T-helper 9 cell (primary cell): Measurements from ENCODE around the gene SGSM1.
"Not testable (repeated sequence)": the region's sequence is repeated elsewhere in the genome, so short reads cannot be mapped to it uniquely, and the experiment has no call there.

Source experiments
- DNase-seq: peaks from one replicate; pipeline ENCODE4 v3.0.0-alpha.2; 2020

The SGSM1 gene

DNA sequence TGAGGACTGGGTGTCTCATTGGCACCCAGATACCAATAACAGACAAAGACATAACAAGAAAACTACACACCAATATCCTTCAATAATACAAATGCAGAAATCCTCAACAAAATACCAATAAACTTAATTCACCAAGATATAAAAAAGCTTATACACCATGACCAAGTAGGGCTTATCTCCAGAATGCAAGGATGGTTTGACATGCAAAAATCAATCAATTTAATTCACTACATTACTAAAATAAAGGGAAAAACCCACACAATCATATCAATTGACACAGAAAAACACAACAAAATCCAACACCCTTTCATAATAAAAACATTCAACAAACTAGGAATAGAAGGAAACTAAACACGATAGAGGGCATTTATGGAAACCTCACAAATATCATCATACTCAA, 99.9 kb downstream of the SGSM1 start:
- DNase-seq, result no peak

DNA sequence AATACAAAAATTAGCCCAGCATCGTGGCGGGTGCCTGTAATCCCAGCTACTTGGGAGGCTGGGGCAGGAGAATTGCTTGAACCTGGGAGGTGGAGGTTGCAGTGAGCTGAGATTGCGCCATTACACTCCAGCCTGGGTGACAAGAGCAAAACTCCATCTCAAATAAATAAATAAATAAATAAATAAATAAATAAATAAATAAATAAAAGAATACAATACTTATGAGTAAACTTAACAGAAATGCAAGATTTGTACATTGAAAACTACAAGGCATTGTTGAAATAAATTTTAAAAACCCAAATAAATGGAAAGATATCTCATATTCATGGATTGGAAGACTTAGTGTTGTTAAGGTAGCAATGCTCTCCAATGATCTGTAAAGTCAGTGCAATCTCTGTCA, 101.1 kb downstream of the SGSM1 start:
- DNase-seq, result not testable (repeated sequence)

DNA sequence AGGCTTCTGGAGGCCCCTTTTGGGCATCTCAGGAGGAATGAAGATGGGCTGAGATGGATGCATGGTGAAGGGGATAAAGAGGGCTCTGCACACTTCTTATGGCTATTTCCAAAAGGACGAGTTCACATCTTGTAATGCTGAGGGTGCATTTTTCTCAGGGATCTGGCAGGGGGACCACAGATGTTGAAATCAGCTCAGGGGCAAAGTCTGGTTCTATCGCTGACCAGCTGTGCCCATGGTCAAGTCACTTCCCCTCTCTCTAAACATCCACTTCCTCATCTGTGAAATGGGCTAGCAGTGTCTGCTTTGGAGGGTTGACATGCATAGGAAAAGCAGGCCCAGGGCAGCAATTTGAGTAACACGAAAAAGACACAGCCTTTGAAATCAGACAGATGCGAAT, 114.0 kb downstream of the SGSM1 start:
- no peak for DNase-seq

DNA sequence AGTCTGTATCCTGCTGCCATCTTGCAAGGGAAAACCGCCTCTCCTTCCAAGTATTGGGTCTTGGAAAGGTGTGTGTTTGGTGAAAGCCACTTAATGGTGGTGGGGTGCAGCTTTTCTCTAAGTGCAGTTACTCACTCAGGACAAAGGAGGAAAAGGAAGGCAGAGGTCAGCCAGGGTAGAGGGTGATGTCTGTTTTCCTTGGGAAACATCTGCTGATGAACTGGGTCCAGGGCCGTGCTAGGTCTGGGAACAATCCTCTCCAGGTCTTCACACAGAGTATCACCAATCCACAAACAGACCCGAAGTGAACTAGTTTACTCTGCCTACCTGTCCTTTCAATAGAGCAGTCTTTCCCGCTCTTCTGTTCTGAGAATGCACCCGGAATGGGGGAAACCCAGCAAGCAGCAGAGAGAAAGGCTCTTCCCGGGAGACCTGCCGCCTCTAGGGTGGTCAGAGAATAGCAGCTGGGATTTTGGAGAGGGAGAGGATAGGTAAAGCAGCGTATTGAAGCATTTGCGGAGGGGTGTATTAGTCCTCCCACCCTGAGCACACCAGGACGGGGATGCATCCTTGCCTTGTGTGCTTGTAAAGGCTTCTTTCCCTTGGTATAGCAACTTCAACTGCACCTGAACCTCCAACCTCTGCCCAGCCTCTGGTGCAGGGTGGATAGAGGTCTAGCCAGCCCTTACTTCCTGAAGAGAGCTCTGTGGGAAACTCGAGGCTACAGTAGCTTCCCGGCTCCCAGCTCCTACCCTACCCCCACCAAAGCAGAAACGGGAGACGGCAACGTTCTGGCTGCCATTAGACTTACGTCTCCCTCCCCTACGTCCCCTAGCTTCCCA, 119.8 kb downstream of the SGSM1 start:
- DNase-seq, result no peak

DNA sequence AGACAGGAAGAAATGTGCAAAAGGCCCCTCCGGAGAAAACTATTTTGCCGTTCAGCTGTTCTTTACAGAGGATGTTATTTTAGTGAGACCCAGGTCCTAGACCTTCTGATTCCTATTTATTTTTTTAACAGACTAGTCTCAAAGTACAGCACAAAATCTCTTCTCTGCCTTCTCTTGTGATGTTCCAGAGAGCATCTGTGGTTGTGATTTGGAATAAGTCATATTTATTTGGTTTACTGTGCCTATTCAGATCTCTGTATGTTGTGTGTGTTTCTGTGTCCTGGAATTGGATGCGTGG, 120.4 kb downstream of the SGSM1 start:
- DNase-seq, result no peak

DNA sequence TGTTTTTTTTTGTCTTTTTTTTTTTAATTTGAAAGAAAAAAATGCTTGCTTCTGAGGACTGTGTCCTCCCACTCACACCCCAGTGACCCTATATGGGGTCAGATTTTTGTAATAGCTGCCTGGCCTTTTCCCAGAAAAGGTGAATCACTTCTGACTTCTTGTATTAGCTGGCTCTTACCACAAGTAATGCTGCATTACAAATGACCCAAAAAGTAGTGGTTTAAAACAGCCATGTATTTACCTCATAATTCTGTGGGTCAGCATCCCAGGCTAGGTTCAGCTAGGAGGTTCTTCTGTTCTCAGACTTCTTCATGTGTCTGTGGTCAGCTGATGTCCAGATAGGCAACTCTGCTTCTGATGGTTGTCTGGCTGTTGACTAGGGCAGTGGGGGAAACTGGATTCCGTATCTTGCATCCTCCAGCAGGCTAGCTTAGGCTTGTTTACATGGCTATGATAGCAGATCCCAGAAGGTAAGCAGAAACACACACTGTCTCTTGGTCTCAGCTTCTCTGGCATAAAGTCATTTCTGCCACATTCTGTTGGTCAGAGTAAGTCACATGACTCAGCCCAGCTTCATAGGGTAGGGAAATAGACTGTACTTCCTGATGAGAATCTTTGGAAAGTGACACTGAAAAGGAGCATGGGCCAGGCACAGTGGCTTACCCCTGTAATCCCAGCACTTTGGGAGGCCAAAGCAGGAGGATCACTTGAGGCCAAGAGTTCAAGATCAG, 121.0 kb downstream of the SGSM1 start:
- DNase-seq, result no peak

DNA sequence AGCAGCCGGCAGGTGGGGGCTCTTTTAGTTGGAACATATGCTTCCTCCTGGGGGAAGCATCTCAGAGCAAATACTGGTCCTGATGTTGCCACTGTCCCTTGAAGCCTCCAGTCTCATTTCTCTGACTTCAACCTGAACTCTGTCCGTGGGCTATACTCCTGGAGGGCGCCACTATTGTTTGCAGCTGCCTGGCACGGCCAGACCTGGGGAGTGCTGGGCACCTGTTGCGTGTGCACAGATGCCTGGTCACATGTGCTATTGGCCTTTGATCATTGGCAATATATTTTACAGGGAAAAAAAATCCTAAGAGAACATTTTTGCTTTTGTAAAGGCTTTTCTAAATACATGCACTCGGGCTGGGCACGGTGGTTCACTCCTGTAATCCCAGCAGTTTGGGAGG, 122.3 kb downstream of the SGSM1 start:
- no peak for DNase-seq

DNA sequence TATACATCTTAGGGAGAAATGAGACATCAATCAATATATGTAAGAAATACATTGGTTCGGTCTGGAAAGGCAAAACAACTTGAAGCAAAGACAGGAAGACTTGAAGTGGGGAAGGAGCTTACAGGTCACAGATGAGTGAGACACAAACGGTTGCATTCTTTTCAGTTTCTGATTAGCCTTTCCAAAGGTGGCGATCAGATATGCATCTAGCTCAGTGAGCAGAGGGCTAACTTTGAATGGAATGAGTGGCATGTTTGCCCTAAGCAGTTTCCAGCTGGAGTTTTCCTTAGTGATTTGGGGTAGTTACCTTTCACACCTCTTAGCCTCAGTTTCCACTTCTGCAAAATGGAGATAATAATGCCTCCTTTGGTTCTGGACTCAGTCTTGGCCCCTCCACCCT, 124.7 kb downstream of the SGSM1 start:
- no peak for DNase-seq

DNA sequence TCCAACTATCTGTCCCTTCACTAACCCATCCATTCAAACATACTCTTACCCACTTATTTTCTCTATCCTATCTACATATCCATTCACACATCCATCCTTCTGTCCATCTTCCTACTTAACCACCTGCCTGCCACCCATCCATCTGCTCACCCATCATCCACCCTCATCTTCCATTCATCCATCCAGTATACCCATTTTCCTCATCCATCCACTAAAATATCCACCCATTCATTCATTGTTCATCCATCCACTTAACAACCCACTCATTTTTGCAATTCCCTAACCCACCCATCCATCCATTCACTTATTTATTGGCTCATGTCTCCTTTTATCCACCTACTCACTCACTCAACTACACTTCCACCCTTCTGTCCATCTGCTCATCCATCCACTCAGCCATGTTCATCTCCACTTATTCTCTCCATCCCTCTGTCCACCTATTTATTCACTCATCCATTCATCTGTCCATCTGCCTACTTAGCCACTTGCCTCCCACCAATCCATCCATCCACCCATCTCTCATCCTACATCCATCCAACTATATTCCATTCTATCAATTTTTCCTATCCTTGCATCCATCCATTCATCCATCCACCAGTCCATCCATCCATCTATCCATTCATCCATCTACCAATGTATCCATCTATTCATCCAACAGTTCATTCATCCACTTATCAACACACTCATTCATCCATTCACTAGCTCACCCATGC, 129.9 kb downstream of the SGSM1 start:
- DNase-seq, result no peak

DNA sequence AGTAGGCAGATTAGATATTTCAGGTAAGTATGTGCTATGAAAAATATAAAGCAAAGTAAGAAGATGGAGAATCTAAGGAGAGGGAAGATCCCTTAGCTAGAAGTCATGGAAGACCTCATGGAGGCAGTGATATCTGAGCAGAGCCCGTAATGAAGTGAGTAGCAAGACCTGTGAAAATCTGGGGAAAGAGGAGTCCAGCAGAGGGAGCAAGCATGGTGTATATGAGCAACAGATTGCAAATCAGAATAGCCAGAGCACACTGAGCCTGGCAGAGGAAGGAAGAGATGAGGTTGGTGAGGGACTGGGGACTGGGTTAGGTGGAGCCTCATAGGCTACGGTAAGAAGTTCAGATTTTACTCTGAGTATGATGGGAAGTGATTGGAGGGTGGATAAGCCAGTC, 131.1 kb downstream of the SGSM1 start:
- no peak for DNase-seq

DNA sequence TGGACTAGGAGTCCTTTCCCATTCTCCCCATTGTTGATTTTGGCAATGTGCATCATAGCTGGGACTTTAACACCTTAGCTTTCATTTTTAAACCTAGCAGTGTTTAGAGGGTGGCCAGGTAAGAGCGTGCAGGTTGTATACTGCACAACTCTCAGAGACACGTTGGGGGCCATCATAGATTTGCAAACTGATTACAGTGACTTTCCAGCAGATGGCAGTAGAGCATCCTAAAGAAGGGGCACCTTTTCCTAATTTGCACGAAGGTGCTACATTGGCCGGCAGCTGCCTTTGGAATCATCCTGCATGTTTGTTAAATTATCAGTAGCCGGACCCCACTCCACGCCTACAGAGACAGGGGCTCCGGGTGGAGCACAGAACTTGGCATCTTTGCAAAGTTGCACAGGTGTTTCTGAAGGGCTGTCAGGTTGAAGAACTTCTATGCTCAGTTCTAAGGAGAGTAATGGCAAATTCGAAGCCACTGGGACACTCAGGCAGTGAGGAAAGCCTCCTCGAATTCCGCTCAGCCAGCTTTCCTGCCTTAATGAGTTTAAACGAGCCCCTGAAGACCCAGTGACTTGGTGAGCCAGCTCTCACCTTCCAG, 132.8 kb downstream of the SGSM1 start:
- no peak for DNase-seq

DNA sequence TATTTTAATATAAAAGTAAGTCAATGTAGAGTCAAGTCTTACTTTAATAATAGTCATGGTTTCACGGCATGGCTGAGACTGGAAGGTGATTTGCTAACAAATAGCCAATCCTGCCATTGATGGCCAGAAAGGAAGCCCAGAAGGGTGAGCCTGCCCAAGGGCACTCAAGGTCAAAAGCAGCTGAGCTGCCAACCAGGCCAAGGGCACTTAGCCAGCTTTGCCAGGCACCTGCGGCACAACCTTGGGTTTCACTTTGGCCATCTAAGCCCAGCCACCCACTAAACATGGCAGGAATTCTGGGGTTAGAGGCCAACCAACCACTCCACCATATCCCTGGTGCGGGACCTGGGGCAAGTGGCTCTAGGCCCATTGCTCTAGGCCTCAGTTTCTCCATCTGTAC, 136.3 kb downstream of the SGSM1 start:
- no peak for DNase-seq

DNA sequence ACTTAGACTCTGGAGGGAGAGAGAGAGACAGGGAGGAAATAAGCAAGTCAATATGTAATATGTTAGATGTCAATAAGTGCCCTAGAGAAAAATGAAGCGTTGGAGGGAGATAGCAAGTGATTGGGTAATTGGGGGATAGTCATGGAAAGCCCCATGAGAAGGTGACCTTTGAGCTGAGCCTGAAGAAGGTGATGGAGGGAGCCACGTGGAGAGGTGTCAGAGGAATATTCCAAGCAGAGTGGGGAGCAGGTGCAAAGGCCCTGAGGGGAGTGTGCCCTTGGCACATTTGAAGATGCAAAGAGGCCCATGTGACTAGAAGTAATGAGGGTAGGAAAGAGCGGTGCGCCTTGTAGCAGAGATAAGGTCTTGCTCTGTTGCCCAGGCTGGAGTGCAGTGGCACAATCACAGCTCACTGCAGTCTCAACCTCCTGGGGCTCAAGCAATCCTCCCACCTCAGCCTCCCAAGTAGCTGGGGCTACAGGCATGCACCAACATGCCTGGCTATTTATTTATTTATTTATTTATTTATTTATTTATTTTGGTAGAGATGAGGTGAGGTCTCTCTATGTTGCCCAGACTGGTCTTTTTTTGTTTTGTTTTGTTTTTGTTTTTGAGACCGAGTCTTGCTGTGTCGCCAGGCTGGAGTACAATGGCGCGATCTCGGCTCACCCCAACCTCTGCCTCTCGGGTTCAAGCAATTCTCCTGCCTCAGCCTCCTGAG, 138.4 kb downstream of the SGSM1 start:
- no peak for DNase-seq

DNA sequence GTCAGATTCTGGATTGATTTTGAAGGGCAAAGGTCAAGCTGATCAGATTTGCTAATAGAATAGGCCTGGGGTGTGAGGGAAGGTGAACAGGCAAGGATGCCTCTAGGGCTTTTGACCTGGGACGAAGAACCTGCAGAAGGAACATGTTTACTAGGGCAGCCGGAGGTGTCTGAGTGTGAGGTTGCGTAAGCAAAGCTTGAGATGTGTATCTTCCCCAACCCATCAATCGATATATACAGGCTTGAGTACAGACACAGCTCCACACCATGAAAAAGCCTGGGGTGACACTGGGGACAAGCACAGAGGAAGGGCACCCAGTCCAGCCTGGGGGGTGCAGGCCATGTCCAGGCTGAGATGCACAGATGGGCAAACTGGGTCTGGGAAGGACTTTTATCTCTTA, 139.4 kb downstream of the SGSM1 start:
- no peak for DNase-seq

DNA sequence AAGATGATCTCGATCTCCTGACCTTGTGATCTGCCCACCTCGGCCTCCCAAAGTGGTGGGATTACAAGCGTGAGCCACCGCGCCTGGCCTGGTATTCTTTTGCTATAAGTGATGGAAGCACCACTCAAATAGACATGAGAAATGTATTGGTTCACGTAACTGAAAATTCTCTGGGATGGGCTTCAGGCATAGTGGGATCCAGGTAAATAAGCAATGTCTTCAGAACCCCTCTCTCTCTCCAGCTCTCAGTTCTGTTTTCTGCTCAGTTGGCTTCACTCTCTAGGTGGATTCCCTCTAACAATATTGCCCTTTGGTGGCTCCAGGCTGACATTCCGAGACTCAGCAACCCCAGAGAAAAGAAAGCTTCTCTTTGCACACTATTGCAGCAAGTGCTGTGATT, 141.4 kb downstream of the SGSM1 start:
- DNase-seq, result no peak

DNA sequence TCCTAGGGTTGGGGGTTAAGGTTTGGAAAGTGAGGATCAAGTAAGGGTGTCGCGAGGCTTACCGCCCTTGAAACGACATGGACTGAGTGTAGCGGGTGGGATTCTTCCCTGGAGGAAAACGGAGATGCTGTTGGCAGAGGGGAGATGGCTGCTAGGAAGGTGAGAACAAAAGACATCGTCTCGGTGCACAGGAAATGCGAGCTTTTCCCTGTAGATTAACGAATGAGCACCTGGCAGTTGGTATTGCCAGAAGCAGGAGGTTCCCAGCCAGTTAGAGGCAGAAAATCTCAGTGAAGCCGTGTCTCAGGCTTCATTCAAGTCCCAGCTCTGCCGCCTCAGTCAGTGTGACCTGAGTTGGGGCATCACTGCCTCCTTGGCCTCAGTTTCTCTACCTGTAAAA, 141.9 kb downstream of the SGSM1 start:
- no peak for DNase-seq

DNA sequence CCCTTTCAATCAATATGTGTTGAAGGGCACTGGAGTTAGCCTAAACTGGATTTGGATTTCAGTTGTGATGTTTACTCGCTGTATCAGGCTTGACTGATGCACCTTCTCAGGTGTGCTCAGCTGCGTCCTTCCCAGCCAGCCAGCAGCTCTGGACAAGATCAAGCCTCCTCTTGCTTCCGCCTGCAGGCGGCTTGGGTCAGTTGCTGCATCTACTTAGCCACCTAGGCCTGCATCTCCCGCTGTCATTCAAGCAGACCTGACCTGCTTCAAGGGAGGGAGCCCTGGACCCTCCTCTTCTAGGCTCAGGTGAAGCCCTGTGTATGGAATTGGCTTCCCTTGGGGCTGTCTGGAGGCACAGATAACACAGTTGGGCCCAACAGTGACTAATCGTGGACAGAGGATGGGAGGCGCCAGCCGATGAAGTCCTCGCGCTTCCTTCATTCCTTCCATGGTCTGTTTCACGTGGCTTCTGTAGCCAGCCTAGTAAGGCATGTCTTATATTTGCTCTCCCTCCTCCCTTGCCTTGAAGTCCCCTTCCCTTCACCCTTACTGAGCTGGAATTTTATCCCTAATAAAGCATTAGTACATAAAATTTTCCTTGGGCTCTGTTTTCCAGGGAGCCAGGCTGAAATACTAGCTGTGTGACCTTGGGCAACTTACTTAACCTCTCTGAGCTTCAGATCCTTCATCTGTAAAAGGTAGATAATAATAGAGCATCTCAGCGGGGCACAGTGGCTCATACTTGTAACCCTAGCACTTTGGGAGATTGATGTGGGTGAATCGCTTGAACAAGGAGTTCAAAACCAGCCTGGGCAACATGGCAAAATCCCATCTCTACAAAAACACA, 142.6 kb downstream of the SGSM1 start:
- no peak for DNase-seq

DNA sequence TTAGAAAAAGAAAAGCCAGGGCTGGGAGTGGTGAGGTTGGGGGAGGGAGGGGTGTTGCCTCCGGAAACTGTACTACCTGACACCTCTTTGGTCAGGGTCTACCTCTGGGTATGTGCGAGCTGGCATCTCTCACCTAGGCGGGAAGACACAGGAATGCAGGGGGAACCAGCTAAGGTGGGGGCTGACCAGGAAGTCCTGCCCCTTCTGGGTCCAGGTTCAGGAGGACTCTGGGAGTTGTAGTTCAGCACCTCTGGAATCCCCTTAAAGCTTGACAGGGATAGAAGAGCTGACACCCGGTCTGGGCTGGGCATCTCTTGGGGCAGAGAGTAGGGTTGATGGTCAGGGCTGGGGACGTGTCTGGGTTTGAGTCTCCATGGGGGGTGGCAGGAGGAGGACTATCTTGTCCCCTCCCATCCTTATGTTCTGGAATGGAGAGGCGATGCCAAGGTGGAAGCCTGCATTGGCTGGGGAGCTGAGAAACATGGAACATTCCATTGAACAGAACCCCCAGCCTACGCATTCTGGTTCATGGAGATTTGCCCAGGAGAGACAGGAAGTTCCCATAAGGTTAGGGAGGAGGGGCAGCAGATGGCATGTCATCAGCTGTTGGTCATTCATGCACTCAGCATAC, 144.4 kb downstream of the SGSM1 start:
- DNase-seq, result no peak

DNA sequence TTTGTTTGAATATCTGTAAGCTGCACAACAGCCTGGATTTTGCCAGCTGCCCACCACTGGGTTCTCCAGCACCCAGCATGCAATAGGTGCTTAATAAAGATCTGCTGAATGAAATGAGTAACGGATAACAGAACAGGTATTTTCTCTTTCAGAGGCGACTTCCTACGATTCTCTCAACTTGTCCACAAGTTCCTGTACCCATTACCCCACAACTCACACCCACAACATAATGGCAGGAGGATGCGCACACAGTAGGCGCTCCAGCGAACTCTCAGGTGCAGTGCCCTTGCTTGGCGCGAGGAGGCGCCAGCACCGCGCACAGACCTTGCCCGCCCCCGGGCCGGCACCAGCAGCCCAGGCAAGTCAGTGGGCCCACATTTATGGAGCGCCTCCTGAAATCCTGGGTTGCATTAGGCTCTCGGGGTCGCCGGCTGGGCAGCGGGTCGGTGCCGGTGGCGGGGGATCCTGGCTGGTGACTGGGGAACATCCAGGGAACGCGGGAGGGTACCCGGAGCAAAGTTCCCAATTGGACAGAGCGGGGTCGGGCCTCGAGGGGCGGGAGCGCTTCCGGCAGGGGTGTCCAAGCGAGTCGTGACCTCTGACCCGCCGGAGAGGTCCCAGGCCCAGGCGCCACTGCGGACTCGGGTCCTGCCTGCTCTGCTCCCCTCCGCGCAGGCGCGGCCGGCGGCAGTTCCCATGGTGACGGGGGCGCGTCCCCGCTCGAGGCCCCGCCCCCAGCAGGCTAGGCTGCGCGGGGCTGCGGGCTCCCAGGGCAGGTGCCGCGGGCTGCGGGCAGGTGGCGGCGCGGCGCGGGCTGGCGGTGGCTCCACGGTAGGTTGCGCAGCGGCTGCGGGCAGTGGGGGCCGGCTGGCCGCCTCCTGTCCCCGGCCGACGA, 146.2 kb downstream of the SGSM1 start, which contains the start of gene KIAA1671:
KIAA1671 (plus strand) TSS at position 775 of the 895 bp plus-strand sequence. CDS start 75,284 bp downstream, outside the sequence.
- DNase-seq, result peak; percentile 78

DNA sequence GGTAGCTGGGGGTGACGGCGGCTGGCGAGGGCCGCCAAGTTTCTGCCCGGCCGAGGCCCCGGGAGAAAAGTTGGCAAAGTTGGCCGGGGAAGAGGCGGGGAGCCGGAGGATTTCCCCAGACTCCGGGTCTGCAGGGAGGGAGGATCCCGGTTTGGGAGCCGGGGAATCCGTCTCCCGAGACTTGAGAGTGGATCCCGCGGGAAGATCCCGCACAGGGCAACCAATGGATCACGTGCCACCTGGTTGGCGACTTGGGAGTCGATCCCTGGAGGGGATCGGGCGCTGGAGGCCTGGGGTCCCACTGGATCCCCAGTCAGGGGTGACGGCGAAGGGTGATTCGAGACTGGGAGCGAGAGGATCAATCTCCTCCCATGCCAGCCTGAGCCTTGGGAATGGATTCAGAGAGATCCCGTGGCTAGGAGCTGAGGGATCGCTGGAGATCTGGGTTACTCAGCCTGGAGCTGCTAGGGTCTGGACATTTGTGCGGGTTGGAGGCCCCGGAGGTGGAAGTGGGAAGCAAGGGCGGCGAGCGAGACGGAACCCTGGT, 146.9 kb downstream of the SGSM1 start:
- DNase-seq, result no peak
